Measurements from ENCODE around the gene PACSIN2.
A peak's percentile ranks its signal among the peaks of the same experiment; 100 is the strongest.
"Not testable (repeated sequence)": the region's sequence is repeated elsewhere in the genome, so short reads cannot be mapped to it uniquely, and the experiment has no call there.

The PACSIN2 gene

GRCh38 chr22:43014869-43015676 lies at the start of gene PACSIN2:
PACSIN2 (minus strand) TSS chr22:43015149; CDS start chr22:42912080, 103,069 bp downstream.
- DNase-seq = peak; percentile 98

DNA sequence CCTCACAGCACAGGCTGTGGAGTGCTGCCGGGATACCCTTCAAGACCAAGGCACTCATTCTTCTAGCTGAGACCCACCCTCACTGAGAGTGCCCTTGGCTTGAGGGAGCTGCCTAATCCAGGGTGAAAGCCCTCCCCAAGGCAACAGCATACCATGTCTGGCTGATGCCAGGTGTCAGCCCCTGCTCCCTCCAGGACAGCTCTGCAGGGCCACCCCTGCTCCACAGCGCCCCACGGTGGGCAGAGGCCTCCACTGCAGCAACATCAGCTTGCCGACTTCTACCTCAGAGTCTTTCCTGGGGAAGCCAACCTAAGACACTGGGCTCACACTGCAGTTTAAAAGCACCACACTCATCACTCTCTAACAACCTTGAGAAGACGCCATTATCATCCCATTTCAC lies 45.2 kb upstream of the PACSIN2 start:
- no peak for DNase-seq

DNA sequence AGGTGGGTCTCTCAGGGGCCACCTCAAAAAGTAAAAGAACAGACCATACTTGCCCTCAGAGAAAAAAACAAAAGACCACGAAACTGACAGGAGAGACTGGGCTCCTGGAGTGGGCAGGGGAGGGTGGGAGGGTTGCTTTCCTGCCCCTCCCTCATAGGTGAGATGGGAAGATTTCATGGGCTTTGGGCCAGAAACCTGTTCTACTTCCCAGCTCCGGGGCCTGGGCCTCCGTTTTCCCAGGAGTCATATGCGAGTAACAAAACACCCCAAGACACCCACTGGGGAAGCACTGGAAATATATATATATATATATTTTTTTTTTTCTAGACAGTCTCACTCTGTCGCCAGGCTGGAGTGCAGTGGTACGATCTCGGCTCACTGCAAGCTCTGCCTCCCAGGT lies 42.7 kb upstream of the PACSIN2 start:
- DNase-seq = no peak

GRCh38 chr22:43053176-43053575 lies 38.2 kb upstream of the PACSIN2 start:
- no peak for DNase-seq

- DNase-seq = no peak
These were observed 36.0 kb upstream of the PACSIN2 start for GRCh38 chr22:43050995-43051394.

DNA sequence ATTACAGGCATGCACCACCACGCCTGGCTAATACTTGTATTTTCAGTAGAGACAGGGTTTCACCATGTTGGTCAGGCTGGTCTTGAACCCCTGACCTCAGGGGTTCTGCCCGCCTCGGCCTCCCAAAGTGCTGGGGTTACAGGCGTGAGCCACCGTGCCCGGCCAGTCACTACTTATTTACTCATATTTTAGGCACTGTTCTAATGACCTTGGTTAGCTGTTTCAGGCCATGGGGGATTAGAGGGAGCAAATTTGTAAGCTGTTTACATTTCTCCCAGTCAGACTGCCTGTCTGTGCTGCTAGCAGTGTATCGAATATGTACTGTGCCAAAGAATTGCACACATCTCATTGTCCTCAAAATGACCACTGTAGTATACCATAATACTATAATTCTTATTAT lies 32.7 kb upstream of the PACSIN2 start:
- no peak for DNase-seq

- no peak for DNase-seq
These were observed 29.4 kb upstream of the PACSIN2 start for GRCh38 chr22:43044290-43044712.

DNA sequence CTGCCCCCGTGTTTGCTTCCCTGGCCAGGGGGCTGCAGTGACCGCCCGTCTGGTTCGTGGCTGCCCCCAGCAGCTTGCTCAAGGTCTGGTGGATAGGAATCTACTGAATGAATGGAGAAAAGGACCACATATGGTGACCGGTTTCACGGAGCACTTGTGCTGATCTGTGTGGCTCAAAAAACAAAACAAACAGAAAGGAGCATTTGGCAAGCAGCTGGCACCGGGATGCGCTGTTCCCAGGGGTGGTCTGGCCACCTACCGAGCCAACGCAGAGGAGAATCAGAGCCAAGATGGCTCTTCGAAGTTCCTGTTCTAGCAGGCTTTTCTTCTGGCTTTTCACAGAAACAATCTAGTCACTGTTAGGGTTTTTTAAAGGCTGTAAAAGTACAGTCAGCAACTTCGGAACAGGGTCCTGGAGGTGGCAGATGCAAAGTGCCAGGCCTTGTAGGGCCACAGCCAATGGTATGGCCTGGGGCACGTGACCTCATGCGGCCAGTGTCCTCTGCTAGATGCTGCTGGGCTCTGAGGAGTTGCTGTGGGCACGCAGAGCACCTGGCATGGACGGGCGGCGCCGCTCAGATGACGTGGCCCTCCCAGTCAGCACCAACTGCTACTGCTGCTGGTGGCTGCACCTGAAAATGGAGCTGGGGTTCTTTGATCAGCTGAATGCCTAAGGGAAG lies 27.3 kb upstream of the PACSIN2 start:
- DNase-seq = no peak

DNA sequence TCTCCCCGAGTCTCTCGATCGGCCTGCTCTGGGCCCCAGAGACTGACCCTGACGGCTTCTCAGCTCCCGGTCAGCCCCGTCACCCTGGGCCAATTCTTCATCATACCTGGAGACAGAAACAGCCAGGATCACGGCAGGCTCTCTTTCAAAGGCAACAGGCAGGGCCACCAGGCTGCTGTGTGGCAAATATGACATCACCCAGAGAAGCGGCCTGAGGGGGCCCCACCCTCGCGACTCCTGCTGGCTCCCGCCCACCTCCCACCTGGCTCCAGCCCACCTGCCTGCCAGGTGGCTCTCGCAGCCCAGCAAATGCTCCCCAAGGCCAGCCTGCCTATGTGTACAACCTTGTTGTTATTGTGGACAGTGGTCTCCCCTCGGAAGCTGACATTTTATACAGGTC lies 24.9 kb upstream of the PACSIN2 start:
- no peak for DNase-seq

- DNase-seq = no peak
These were observed 23.4 kb upstream of the PACSIN2 start for GRCh38 chr22:43038325-43038724.

- no peak for DNase-seq
These were observed 21.4 kb upstream of the PACSIN2 start for GRCh38 chr22:43036282-43036829.

- DNase-seq = no peak
These were observed 20.3 kb upstream of the PACSIN2 start for GRCh38 chr22:43035250-43035649.

DNA sequence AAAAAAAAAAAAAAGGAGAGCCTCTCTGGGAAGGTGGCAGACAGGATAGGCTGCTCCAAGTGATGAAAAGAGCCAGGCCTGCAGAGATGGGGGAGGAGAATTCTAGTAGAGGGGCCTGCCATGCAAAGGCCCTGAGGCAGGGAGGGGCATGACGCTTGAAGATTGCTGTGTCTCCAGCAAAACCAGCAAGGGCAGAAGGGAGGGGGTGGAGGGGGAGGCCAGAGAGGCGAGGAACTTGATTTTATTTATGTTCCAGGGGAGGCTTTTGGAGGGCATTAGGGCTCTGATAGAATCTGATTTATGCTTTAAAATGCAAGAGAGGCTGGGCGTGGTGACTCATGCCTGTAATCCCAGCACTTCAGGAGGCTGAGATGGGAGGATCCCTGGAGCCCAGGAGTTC lies 16.7 kb upstream of the PACSIN2 start:
- DNase-seq = no peak

DNA sequence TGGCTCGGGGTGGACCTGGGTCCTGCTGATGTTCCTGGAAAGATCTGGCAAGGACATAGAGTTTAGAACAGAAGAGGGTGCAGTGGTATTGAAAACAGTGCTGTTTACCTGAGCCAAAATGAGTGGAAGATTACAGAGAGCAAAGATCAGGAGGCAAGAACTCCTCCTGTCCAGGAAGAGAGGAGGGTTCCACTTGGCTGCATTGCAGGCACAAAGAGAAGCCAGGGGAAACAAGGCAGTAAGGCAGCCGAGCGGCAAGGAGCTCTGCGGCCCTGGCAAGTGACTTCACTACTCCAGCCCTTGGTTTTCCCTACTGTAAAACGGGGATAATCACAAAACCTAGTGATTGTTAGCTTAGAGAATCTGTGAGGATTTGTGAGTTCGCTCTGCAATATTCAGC lies 3.7 kb upstream of the PACSIN2 start:
- no peak for DNase-seq

DNA sequence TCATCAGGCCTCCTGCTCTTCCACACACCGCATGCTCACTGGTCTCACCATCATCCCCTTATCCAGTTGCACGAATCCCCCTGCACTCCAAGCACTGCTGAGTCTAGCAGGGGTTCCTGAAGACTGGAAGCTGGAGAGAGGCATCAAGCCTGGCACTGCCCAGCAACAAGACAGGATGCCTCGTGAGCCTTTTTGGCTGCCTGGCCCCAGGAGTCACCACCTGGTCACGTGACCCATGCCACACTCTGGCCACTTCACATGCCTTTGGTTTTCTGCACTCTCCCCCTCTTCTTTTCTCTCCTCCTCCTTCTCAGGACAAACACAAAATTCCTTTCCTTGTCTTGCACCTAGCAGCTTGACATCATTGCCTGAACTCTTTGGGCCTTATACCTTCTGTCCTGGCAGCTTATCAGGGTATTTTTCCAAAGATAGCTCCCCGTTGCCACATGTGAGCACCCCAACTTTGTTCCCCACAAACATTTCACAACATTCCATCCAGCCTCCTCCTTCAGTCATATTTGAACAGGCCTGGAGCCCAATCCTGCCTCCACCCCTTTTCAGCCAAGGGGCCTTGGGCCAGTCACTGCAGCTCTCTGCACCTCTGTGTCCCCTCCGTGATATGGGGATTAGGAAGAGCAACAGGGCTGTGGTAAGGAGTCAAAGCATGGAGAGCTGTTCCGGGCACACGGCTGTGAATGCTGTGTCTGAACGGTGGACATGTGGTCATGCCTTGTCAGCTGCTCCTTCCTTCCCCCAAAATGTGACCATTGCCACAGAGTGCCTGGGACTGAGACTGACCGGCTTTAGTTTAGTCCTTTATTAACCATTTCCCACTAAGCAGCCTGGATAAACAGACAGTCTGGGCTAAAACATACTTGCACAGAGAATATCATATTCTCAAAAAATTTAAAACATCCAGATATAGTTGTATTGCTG lies 2.8 kb upstream of the PACSIN2 start:
- DNase-seq = no peak

GRCh38 chr22:43016150-43016549 lies 1.2 kb upstream of the PACSIN2 start:
- DNase-seq = not testable (repeated sequence)

- DNase-seq = no peak
These were observed 711 bp upstream of the PACSIN2 start for GRCh38 chr22:43015677-43016042.

DNA sequence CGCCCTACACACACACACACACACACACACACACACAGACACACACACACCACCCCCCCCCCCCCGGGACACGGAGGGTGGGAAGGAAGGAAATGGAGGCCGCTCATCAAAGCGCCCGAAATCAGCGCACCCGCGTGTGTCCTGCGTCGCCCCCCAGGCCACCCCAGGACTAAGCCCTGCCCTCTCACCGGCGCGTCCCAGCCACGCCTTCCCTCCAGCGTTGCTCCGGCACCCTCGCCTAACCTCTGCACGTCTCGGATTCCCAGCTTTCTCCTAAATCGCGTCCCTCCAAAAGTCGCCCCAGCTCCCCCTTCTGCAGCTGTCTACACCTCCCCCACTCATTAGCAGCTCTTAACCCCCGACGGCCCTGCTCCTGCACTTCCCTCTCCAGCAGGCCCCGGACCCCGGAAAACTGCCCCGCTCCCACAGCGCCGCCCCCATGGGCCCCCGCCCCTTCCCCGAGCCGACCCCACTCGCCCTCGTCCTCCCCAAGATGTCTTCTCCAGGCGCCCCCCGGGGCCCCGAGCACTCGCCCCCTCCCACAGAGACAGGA lies 557 bp downstream of the PACSIN2 start:
- DNase-seq = peak; percentile 22

GRCh38 chr22:43013355-43014315 lies 1.3 kb downstream of the PACSIN2 start:
- DNase-seq = no peak

- no peak for DNase-seq
These were observed 2.6 kb downstream of the PACSIN2 start for GRCh38 chr22:43012390-43012789.

- no peak for DNase-seq
These were observed 3.9 kb downstream of the PACSIN2 start for GRCh38 chr22:43011079-43011478.

DNA sequence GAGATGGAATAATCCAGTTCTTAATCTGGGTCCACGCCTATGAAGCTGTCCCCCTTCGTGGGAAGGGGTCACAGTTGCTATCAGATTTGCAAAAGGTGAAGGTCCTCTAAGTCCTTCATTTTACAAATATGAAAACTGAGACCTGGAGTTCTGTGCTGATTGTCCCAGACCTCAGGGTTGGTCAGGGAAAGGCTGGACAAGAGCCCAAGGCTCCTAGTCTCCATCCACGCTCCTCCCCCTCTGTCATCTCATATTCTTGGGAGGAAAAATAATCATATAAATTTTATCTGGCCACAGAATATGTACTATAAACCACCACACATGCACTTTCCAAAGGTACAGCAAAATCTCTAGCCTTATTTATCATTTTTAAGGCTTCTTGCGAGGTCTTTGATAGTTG lies 5.5 kb downstream of the PACSIN2 start:
- DNase-seq = no peak

Measured in activated CD4-positive, alpha-beta T cell treated with anti-CD3 and anti-CD28 coated beads for 1 hour (primary cell).